Raji (cell line): ENCODE data around the gene NMNAT2.

Experiments
- POLR2A ChIP-seq: IDR thresholded peaks from 2 replicates; pipeline ENCODE4 v1.6.1; 2011; ENCODE audit warnings: low read depth, low read length, control low read depth; ENCODE audit not compliant: insufficient read depth

The NMNAT2 gene

GRCh38 chr1:183291216-183291762 is 126.9 kb downstream of the NMNAT2 start:
- no peak for TF ChIP-seq POLR2A

DNA sequence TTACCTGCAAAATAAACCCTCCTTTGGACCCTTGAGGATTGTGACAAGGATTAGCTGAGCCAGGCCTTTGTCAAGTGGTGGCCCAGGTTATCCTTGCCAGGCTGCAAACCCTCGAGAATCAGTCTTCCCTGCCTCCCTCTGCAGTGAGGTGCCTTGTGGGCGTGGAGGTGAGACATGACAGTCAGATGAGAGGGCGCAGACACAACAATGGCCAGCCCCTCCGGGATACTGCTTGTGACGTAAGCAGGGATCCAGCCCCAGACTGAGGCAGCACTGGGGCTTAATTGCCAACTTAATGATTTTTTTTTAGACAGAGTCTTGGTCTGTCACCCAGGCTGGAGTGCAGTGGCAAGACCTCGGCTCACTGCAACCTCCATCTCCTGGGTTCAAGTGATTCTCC is 127.6 kb downstream of the NMNAT2 start:
- no peak for TF ChIP-seq POLR2A

- no peak for TF ChIP-seq POLR2A
Observed at GRCh38 chr1:183289051-183289496, 129.1 kb downstream of the NMNAT2 start.

- TF ChIP-seq POLR2A, result no peak
Observed at GRCh38 chr1:183288583-183288982, 129.6 kb downstream of the NMNAT2 start.

DNA sequence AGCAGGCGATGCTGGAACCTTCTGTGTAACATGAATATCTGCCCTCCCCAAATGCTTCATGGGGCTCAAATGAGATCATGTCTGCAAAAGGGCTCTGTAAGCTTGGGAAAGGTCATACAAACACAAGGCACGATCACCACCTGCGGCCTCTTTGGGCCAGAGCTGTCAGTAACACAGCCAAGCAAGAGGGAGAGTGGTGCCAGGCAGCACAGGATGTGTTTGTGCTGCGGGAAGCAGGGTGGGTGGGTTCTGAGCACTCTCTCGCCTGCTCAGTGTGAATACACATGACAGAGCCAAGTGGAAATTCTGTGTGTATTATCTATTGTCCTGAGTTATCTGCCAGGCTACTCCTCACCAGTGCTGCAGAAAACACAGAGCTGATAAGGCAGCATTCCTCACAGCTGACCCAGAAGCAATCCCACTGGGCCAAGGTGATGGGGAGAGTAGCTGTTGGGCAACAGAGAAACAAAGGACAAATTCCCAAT is 130.9 kb downstream of the NMNAT2 start:
- no peak for TF ChIP-seq POLR2A

DNA sequence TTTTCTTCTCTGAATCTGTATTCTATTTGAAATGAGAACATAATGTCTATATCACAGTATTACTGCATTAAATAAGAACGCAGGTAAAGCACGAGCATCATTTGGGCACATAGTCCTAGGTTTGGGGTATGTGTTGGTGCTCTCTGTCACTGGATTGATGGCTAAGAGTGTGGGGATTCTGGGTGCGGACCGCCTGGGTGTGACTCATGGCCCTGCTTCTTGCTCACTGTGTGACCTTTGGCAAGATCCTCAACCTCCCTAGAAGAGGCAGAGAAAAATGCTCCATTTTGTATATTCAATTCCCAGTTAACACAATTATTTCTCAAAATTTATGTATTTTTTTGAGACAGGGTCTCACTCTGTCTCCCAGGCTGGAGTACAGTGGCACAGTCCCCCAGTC is 132.4 kb downstream of the NMNAT2 start:
- no peak for TF ChIP-seq POLR2A

- TF ChIP-seq POLR2A, result no peak
Observed at GRCh38 chr1:183285256-183285655, 132.9 kb downstream of the NMNAT2 start.

DNA sequence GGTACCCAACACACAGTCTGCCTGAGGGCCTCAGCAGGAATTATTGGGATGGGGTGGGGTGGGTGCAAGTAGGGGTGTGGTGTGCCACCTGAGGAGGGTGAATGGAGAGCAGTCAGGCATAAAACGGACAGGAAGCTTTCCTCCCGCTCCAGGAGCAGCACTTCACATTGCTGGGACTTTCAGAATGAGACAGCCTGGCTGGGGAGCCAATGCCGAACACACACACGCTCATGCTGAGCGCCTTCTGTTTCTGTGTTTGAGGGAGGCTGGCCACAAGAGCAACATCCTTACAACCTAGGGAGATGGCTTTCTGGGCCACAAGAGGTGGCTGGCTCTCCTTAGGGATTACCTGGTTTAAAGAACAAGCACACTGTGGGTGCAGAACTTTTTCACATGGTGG is 134.1 kb downstream of the NMNAT2 start:
- TF ChIP-seq POLR2A, result no peak

- no peak for TF ChIP-seq POLR2A
Observed at GRCh38 chr1:183283286-183283685, 134.9 kb downstream of the NMNAT2 start.

- TF ChIP-seq POLR2A, result no peak
Observed at GRCh38 chr1:183282101-183282855, 135.9 kb downstream of the NMNAT2 start.

DNA sequence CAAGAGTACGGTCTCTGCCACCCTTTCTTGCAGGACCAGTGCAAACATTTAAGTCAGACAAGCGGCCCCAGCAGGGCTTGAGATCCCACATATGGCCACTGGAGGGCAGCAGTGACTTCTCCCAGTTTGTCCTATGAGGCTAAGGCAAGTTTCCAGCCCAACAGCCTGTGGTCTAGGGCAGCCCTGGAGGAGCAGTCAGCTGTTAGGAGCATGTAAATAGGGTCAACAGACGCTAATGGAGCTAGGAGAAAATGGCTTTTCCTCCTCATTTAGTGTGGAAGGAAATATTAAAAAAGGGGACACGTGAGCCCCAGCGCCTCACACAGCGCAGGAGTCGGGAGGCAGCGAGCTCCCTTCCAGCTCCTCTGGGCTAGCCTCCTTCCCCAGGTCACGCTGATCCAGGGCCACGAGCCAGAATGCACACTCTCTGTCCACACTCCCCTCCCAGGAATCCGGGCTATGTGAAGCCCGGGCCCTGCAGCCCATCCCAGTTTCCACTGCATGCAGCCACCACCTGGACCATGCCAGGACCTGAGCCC is 136.6 kb downstream of the NMNAT2 start:
- TF ChIP-seq POLR2A, result no peak

GRCh38 chr1:183281039-183281438 is 137.1 kb downstream of the NMNAT2 start:
- TF ChIP-seq POLR2A, result no peak

DNA sequence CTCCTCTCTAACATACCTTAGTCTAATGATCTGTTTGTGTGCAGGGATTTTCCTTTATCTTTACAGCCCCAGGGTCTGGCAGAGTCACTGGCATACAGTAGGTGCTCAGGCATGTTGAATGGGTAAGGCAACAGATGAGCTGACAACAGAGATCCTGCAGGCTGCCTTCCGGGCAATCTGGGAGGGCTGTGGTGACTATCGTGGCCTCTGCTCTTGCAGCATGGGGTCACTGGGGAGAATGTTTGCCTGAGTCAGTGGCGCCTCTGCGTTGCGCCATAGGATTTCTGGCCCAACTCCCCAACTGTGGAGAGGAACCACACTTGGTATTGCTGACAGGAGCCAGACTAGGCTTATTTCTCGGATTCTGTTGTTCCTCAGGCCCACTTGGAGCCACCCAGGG is 138.3 kb downstream of the NMNAT2 start:
- no peak for TF ChIP-seq POLR2A

- TF ChIP-seq POLR2A, result no peak
Observed at GRCh38 chr1:183278739-183279591, 139.2 kb downstream of the NMNAT2 start.

GRCh38 chr1:183277821-183278738 is 140.1 kb downstream of the NMNAT2 start:
- TF ChIP-seq POLR2A, result no peak
